H1 (cell line): ENCODE results near the gene TGFB3. TPM values are rescaled to one million over a fixed set of nuclear protein-coding genes. Genes with fewer than 3 reads are reported as not detected.

Source experiments
- ASH2L ChIP-seq: fragments of 200-600, 300-600 bp; sonication (generic); IDR thresholded peaks from one replicate; pipeline ENCODE4 v1.7.1; 2017; ENCODE audit warnings: low read length
- BACH1 ChIP-seq: IDR thresholded peaks from 2 replicates; pipeline ENCODE4 v1.6.1; 2012; ENCODE audit warnings: low read length, improper control_type of control experiment
- CBX5 ChIP-seq: fragments of 300-800, 300-1000 bp; sonication (generic); IDR thresholded peaks from 2 replicates; pipeline ENCODE4 v1.7.1; 2016; ENCODE audit warnings: antibody characterized with exemption, low read length, low read depth
- CTBP2 ChIP-seq: IDR thresholded peaks from 2 replicates; pipeline ENCODE4 v1.7.0; 2011; ENCODE audit warnings: borderline replicate concordance, mild to moderate bottlenecking, moderate library complexity, mixed read lengths, low read length; ENCODE audit not compliant: insufficient read depth, insufficient read length
- FOSL1 ChIP-seq: IDR thresholded peaks from 2 replicates; pipeline ENCODE4 v1.6.1; 2011; ENCODE audit warnings: mild to moderate bottlenecking, low read depth, low read length, moderate library complexity; ENCODE audit not compliant: insufficient read depth
- KDM5A ChIP-seq: fragments of 200-600 bp; IDR thresholded peaks from 2 replicates; pipeline ENCODE4 v1.7.1; 2012; ENCODE audit warnings: mild to moderate bottlenecking, low read length, inconsistent platforms, mixed read lengths
- MAFK ChIP-seq: IDR thresholded peaks from 2 replicates; pipeline ENCODE4 v1.6.1; 2012; ENCODE audit warnings: low read depth, mild to moderate bottlenecking, improper control_type of control experiment, low read length
- RNF2 ChIP-seq: fragments of 200-900, 300-1000 bp; sonication (generic); IDR thresholded peaks from 2 replicates; pipeline ENCODE4 v1.7.1; 2016; ENCODE audit warnings: borderline replicate concordance, low read depth, mild to moderate bottlenecking, antibody characterized with exemption, low read length; ENCODE audit not compliant: poor library complexity, severe bottlenecking; ENCODE audit errors: missing control alignments
- SIRT6 ChIP-seq: IDR thresholded peaks from one replicate; pipeline ENCODE4 v1.7.1; 2012; ENCODE audit warnings: low read length, inconsistent platforms
- polyA plus RNA-seq, 7 experiments: library from polyadenylated mRNA; depleted of rRNA in 3 of 7; stranded (reverse) in 5 of 7; unstranded in 2 of 7; fragments of >200 nt in 5 of 7; fragments of 200-250 nt in 2 of 7; gene quantifications; 1 replicate in 5 of 7; 2 replicates in 1 of 7; 4 replicates in 1 of 7; pipeline versions ENCODE4 v1.2.1 to v1.2.3, GENCODE V29; 2011 to 2013; ENCODE audit warnings: missing spikeins in 2 of 7, mixed read lengths in 2 of 7
- total RNA-seq: library from RNA; stranded (reverse); fragmentation: NEBNext Ultra II Directional; extraction: Animal tissue kit (Norgen Biotek cat#: 25700); gene quantifications from 2 replicates; pipeline ENCODE4 v1.2.1, GENCODE V29; 2021
- TF ChIP-seq, protein P1 (sequence below): fragments of 300-600 bp; sonication (generic); IDR thresholded peaks from 2 replicates; pipeline ENCODE4 v1.7.1; 2012; ENCODE audit warnings: low read length, moderate library complexity, mild to moderate bottlenecking, inconsistent platforms; ENCODE audit not compliant: insufficient replicate concordance

Gene TGFB3
- total and polyA plus RNA-seq, 2 of the 8 experiments (the other 6 are each of a cell fraction or from before 2014, with no cell fraction given) = 0.65 to 0.86 TPM

DNA sequence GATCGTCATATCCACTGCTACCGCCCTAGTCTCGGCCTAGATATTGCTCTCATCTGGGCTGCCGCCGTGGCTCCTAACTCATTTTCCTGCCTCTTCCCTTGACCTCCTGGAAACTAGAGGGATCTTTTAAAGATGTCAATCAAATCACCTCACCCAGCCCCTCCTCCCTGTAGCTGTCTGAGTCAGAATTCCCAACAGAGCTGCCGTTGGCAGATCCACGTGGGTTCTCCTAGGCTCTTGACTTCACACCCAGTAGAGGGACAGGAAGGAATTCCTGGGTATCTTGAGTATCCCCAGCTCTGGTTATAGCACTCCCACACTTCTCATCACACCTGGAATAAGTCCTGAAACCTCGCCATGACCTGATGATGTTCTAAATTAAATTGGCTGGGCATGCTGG lies 11.9 kb downstream of the TGFB3 start (continued):
- TF ChIP-seq, protein P1, sequence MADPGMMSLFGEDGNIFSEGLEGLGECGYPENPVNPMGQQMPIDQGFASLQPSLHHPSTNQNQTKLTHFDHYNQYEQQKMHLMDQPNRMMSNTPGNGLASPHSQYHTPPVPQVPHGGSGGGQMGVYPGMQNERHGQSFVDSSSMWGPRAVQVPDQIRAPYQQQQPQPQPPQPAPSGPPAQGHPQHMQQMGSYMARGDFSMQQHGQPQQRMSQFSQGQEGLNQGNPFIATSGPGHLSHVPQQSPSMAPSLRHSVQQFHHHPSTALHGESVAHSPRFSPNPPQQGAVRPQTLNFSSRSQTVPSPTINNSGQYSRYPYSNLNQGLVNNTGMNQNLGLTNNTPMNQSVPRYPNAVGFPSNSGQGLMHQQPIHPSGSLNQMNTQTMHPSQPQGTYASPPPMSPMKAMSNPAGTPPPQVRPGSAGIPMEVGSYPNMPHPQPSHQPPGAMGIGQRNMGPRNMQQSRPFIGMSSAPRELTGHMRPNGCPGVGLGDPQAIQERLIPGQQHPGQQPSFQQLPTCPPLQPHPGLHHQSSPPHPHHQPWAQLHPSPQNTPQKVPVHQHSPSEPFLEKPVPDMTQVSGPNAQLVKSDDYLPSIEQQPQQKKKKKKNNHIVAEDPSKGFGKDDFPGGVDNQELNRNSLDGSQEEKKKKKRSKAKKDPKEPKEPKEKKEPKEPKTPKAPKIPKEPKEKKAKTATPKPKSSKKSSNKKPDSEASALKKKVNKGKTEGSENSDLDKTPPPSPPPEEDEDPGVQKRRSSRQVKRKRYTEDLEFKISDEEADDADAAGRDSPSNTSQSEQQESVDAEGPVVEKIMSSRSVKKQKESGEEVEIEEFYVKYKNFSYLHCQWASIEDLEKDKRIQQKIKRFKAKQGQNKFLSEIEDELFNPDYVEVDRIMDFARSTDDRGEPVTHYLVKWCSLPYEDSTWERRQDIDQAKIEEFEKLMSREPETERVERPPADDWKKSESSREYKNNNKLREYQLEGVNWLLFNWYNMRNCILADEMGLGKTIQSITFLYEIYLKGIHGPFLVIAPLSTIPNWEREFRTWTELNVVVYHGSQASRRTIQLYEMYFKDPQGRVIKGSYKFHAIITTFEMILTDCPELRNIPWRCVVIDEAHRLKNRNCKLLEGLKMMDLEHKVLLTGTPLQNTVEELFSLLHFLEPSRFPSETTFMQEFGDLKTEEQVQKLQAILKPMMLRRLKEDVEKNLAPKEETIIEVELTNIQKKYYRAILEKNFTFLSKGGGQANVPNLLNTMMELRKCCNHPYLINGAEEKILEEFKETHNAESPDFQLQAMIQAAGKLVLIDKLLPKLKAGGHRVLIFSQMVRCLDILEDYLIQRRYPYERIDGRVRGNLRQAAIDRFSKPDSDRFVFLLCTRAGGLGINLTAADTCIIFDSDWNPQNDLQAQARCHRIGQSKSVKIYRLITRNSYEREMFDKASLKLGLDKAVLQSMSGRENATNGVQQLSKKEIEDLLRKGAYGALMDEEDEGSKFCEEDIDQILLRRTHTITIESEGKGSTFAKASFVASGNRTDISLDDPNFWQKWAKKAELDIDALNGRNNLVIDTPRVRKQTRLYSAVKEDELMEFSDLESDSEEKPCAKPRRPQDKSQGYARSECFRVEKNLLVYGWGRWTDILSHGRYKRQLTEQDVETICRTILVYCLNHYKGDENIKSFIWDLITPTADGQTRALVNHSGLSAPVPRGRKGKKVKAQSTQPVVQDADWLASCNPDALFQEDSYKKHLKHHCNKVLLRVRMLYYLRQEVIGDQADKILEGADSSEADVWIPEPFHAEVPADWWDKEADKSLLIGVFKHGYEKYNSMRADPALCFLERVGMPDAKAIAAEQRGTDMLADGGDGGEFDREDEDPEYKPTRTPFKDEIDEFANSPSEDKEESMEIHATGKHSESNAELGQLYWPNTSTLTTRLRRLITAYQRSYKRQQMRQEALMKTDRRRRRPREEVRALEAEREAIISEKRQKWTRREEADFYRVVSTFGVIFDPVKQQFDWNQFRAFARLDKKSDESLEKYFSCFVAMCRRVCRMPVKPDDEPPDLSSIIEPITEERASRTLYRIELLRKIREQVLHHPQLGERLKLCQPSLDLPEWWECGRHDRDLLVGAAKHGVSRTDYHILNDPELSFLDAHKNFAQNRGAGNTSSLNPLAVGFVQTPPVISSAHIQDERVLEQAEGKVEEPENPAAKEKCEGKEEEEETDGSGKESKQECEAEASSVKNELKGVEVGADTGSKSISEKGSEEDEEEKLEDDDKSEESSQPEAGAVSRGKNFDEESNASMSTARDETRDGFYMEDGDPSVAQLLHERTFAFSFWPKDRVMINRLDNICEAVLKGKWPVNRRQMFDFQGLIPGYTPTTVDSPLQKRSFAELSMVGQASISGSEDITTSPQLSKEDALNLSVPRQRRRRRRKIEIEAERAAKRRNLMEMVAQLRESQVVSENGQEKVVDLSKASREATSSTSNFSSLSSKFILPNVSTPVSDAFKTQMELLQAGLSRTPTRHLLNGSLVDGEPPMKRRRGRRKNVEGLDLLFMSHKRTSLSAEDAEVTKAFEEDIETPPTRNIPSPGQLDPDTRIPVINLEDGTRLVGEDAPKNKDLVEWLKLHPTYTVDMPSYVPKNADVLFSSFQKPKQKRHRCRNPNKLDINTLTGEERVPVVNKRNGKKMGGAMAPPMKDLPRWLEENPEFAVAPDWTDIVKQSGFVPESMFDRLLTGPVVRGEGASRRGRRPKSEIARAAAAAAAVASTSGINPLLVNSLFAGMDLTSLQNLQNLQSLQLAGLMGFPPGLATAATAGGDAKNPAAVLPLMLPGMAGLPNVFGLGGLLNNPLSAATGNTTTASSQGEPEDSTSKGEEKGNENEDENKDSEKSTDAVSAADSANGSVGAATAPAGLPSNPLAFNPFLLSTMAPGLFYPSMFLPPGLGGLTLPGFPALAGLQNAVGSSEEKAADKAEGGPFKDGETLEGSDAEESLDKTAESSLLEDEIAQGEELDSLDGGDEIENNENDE = no peak
- TF ChIP-seq MAFK (no peak), KDM5A (no peak), ASH2L (no peak), FOSL1 (no peak), CBX5 (no peak), BACH1 (no peak), SIRT6 (no peak), CTBP2 (no peak), RNF2 (no peak)
- TF ChIP-seq, all 59 proteins: peak for 0
